IPS-15b (cell line): Measurements from ENCODE around the gene COQ10B.

ENCODE experiments used
- H3K27me3 ChIP-seq: one replicate; pipeline ENCODE4 v1.6.1; 2013; ENCODE audit warnings: low read length; ENCODE audit not compliant: control insufficient read depth, insufficient read depth
- H3K36me3 ChIP-seq: one replicate; pipeline ENCODE4 v1.6.1; 2013; ENCODE audit warnings: low read length; ENCODE audit not compliant: control insufficient read depth, insufficient read depth
- H3K4me1 ChIP-seq: one replicate; pipeline ENCODE4 v1.6.1; 2013; ENCODE audit warnings: mild to moderate bottlenecking, low read length; ENCODE audit not compliant: control insufficient read depth, insufficient read depth
- H3K4me3 ChIP-seq: one replicate; pipeline ENCODE4 v1.5.1; 2013; ENCODE audit warnings: low read depth, low read length
- H3K9ac ChIP-seq: one replicate; pipeline ENCODE4 v1.6.1; 2013; ENCODE audit warnings: low read depth, mild to moderate bottlenecking, low read length
- H3K9me3 ChIP-seq: one replicate; pipeline ENCODE4 v1.6.1; 2013; ENCODE audit warnings: mild to moderate bottlenecking, low read length; ENCODE audit not compliant: control insufficient read depth, insufficient read depth

The COQ10B gene

GRCh38 chr2:197513915-197514314, 60.6 kb downstream of the COQ10B start:
- Histone ChIP-seq H3K4me3 (no peak overlapping the region), H3K9ac (no peak overlapping the region), H3K27me3 (no peaks in the 10 kb centered on the region), H3K9me3 (no peaks in the 10 kb centered on the region), H3K36me3 (no peaks in the 10 kb centered on the region), H3K4me1 (no peaks in the 10 kb centered on the region)

- H3K36me3 ChIP-seq = no peaks in the 10 kb centered on the region
- no peak overlapping the region for H3K9ac ChIP-seq
- H3K4me3 ChIP-seq = peak overlapping the region; percentile 95
- H3K4me1 ChIP-seq = no peaks in the 10 kb centered on the region
- no peaks in the 10 kb centered on the region for H3K9me3 ChIP-seq
- H3K27me3 ChIP-seq = no peaks in the 10 kb centered on the region
Observed at GRCh38 chr2:197514754-197515153, 61.4 kb downstream of the COQ10B start.

GRCh38 chr2:197515315-197515738, 62.0 kb downstream of the COQ10B start:
- H3K27me3 ChIP-seq = no peaks in the 10 kb centered on the region
- peak overlapping the region; percentile 87 for H3K9ac ChIP-seq
- peaks cover 2% of the 10 kb centered on the region for H3K4me1 ChIP-seq
- no peaks in the 10 kb centered on the region for H3K36me3 ChIP-seq
- H3K4me3 ChIP-seq = peak overlapping the region; percentile 95
- no peaks in the 10 kb centered on the region for H3K9me3 ChIP-seq

- Histone ChIP-seq H3K9ac (peak within 1 kb of the TSS; percentile 92), H3K4me1 (peaks cover 4% of the 10 kb centered on the region)
Observed at GRCh38 chr2:197515739-197516392, 62.5 kb downstream of the COQ10B start, which contains the start of gene MOB4. TSS of gene MOB4 (plus strand) at chr2:197516066. CDS start at chr2:197516087, 21 bp downstream.

GRCh38 chr2:197516393-197516761, 63.0 kb downstream of the COQ10B start:
- H3K4me1 ChIP-seq = peaks cover 5% of the 10 kb centered on the region
- H3K9ac ChIP-seq = peak overlapping the region; percentile 92
- H3K27me3 ChIP-seq = no peaks in the 10 kb centered on the region
- H3K4me3 ChIP-seq = peak overlapping the region; percentile 95
- H3K36me3 ChIP-seq = no peaks in the 10 kb centered on the region
- H3K9me3 ChIP-seq = no peaks in the 10 kb centered on the region

More at GRCh38 chr2:197515739-197516392, 62.5 kb downstream of the COQ10B start, which contains the start of gene MOB4:
- Histone ChIP-seq H3K4me3 (peak within 1 kb of the TSS; percentile 95), H3K27me3 (no peaks in the 10 kb centered on the region), H3K9me3 (no peaks in the 10 kb centered on the region), H3K36me3 (no peaks in the 10 kb centered on the region)

GRCh38 chr2:197517150-197517549, 63.8 kb downstream of the COQ10B start:
- Histone ChIP-seq H3K4me1 (peaks cover 5% of the 10 kb centered on the region), H3K9me3 (no peaks in the 10 kb centered on the region), H3K9ac (no peak overlapping the region), H3K4me3 (peak overlapping the region; percentile 95), H3K36me3 (no peaks in the 10 kb centered on the region), H3K27me3 (no peaks in the 10 kb centered on the region)
